ENCODE measurements around the gene VPS13D.

DNA sequence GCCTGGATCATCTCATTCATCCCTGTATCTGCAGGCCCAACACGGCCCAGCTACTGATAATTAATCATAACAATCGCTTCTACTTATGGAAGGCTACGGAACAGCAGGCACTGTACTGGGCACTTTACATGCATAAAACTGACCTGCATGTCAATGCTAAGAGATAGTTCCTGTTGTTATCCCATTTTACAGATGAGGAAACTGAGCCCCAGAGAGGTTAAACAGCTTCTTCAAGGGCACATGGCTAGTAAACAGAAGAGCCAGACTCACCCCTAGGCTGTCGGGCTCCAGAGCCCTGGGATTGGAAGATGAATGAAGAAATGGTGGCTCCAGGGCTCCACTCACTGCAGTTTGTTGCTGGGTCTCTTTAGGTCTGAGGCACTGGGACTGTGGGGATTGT, 27.3 kb upstream of the VPS13D start:
- TF ChIP-seq YY1 (IDR thresholded peaks at IDR 0.05; ENCODE audit: insufficient read depth, insufficient read length): no peak
- no peak for TF ChIP-seq ZNF274 (IDR thresholded peaks at IDR 0.05; ENCODE audit: low read depth, low read length)

Measured in NT2/D1 (cell line).